GM18951 (cell line): ENCODE measurements around the gene ZNF124.

Experiments used
- POLR2A ChIP-seq: IDR thresholded peaks from 4 replicates; pipeline ENCODE4 v1.6.1; 2011; ENCODE audit warnings: mild to moderate bottlenecking; ENCODE audit not compliant: insufficient read length, insufficient read depth; ENCODE audit errors: extremely low read depth
- in situ Hi-C: fragments of 300-500 bp; cut with MboI; formaldehyde crosslinking; loops from one replicate; pipeline ENCODE4 v1.12.0; 2022; ENCODE audit warnings: low sequenced_read_pairs, mixed read lengths, inconsistent platforms; ENCODE audit not compliant: unreplicated experiment

Gene ZNF124

GRCh38 chr1:247113094-247113497 is 58.7 kb downstream of the ZNF124 start:
- in situ Hi-C loops: no loop called here
- no peak for TF ChIP-seq POLR2A

GRCh38 chr1:247112479-247112781 is 59.4 kb downstream of the ZNF124 start:
- in situ Hi-C loops: no loop called here
- no peak for TF ChIP-seq POLR2A

- in situ Hi-C loops: no loop called here
These were observed 59.9 kb downstream of the ZNF124 start for GRCh38 chr1:247111700-247112478.

GRCh38 chr1:247111259-247111699 is 60.5 kb downstream of the ZNF124 start:
- in situ Hi-C loops: no loop called here
- TF ChIP-seq POLR2A: no peak

More at GRCh38 chr1:247111700-247112478, 59.9 kb downstream of the ZNF124 start:
- TF ChIP-seq POLR2A: no peak

GRCh38 chr1:247110627-247111258 is 61.1 kb downstream of the ZNF124 start:
- TF ChIP-seq POLR2A: no peak
- in situ Hi-C loops: no loop called here

GRCh38 chr1:247107694-247108093 is 64.1 kb downstream of the ZNF124 start:
- in situ Hi-C loops: no loop called here
- TF ChIP-seq POLR2A: no peak

- TF ChIP-seq POLR2A: no peak
- in situ Hi-C loops: no loop called here
These were observed 65.9 kb downstream of the ZNF124 start for GRCh38 chr1:247105966-247106365.
